Sigmoid colon (tissue), 4 donors: ENCODE data around the gene TRIM52.

Source experiments
- POLR2A ChIP-seq, 2 donors: fragments of 450-650 bp; IDR thresholded peaks; one replicate each; pipeline ENCODE4 v1.6.1; 2016; ENCODE audit warnings: antibody characterized with exemption in 2 of 2, mild to moderate bottlenecking in 2 of 2, moderate library complexity in 2 of 2
- POLR2AphosphoS5 ChIP-seq, 4 donors: sonication (generic); formaldehyde crosslinking; IDR thresholded peaks; one replicate each; pipeline ENCODE4 v1.6.1; 2017; ENCODE audit warnings: antibody characterized with exemption in 4 of 4
- TF ChIP-seq, protein P1 (sequence below), 4 experiments: fragments of 450-650 bp in 3 of 4; fragments of 200-600 bp in 1 of 4; IDR thresholded peaks; one replicate each; pipeline ENCODE4 v1.5.1; 2016 to 2019; ENCODE audit warnings: antibody characterized with exemption in 4 of 4, mild to moderate bottlenecking in 3 of 4, moderate library complexity in 2 of 4

DNA sequence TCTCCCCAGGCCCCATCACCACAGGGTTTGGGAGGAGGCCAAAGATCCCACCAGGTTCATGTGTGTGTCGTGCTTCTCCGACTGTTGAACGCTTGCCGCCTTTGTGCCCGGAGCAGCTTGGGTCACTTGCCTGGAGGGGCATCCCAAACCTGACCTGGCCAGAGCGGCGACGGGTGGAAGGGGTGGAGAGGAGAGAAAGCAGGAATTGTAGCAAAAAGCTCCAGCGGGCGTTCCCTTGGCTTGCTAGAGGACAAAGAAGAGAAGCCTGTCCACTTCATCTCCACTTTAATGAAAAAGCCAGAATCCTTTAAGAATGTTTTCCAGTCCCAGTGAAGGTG is 40.8 kb downstream of the TRIM52 start:
- TF ChIP-seq, protein P1, sequence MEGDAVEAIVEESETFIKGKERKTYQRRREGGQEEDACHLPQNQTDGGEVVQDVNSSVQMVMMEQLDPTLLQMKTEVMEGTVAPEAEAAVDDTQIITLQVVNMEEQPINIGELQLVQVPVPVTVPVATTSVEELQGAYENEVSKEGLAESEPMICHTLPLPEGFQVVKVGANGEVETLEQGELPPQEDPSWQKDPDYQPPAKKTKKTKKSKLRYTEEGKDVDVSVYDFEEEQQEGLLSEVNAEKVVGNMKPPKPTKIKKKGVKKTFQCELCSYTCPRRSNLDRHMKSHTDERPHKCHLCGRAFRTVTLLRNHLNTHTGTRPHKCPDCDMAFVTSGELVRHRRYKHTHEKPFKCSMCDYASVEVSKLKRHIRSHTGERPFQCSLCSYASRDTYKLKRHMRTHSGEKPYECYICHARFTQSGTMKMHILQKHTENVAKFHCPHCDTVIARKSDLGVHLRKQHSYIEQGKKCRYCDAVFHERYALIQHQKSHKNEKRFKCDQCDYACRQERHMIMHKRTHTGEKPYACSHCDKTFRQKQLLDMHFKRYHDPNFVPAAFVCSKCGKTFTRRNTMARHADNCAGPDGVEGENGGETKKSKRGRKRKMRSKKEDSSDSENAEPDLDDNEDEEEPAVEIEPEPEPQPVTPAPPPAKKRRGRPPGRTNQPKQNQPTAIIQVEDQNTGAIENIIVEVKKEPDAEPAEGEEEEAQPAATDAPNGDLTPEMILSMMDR (IDR thresholded peaks at IDR 0.05) = no peak
- TF ChIP-seq POLR2AphosphoS5 (IDR thresholded peaks at IDR 0.05) = no peak
- TF ChIP-seq POLR2A (IDR thresholded peaks at IDR 0.05) = no peak
